HepG2 (cell line): ENCODE measurements around the gene SIGLEC7. TPM values are rescaled to one million over a fixed set of nuclear protein-coding genes. Genes with fewer than 3 reads are reported as not detected.

ENCODE experiments used
- ATAC-seq: fragments of 200-7000 bp; cut with Tn5 transposase; 3 replicates; pipeline ENCODE4 v1.9.1; 2020; ENCODE audit warnings: mild to moderate bottlenecking, moderate library complexity
- BruUV-seq: library from RNA; stranded (reverse); fragments of 400-500 nt; replicated peaks from 2 replicates; lab custom pipeline; 2021; lab: Mats Ljungman, UMichigan
- CTCF ChIA-PET: fragments of 300-600 bp; formaldehyde crosslinking; extraction: SDS; loops from one replicate; lab custom pipeline; 2021; ENCODE audit warnings: low total read pairs, inconsistent platforms, low intra/inter-chr PET ratio; lab: Yijun Ruan, JAX
- POLR2A ChIA-PET: fragments of 350-600 bp; sonication (Branson Sonifier 250); formaldehyde crosslinking; loops from one replicate; lab custom pipeline; 2020; ENCODE audit warnings: antibody characterized with exemption, inconsistent platforms; lab: Yijun Ruan, JAX
- DNase-seq: peaks from one replicate; pipeline ENCODE4 v3.0.0-alpha.2; 2015; ENCODE audit warnings: low spot score
- FAIRE-seq: peaks from 3 replicates; lab custom pipeline; 2011; peaks lifted over from hg19 to GRCh38; lab: Jason Lieb, UNC
- H2AFZ ChIP-seq: one replicate; pipeline ENCODE4 v1.6.1; 2011; ENCODE audit warnings: low read length, inconsistent platforms
- H3K27ac ChIP-seq: fragments of 300-600 bp; 3 replicates; pipeline ENCODE4 v1.8.0; 2011; ENCODE audit warnings: mixed run types, mild to moderate bottlenecking, mixed read lengths, low read length, inconsistent platforms; ENCODE audit not compliant: insufficient read depth; ENCODE audit errors: extremely low read length
- H3K27me3 ChIP-seq, 2 experiments: fragments of 200-600 bp in 1 of 2; 2 replicates in 1 of 2; 3 replicates in 1 of 2; pipeline versions ENCODE4 v1.6.0 to v1.8.0; 2011; ENCODE audit warnings: low read length in 2 of 2, mild to moderate bottlenecking in 2 of 2, moderate library complexity in 2 of 2, inconsistent platforms in 1 of 2; ENCODE audit not compliant: insufficient read depth in 2 of 2, control insufficient read depth in 1 of 2
- H3K36me3 ChIP-seq, 2 experiments: fragments of 200-600 bp in 1 of 2; replicated peaks in 1 of 2; 2 replicates in 1 of 2; 3 replicates in 1 of 2; pipeline versions ENCODE4 v1.5.1 to v1.8.0; 2011; ENCODE audit warnings: low read length in 2 of 2, inconsistent platforms in 1 of 2; ENCODE audit not compliant: insufficient read depth in 2 of 2, control insufficient read depth in 1 of 2
- H3K4me1 ChIP-seq: 2 replicates; pipeline ENCODE4 v1.5.1; 2012; ENCODE audit warnings: low read length, inconsistent platforms; ENCODE audit not compliant: insufficient read depth
- H3K4me2 ChIP-seq: 2 replicates; pipeline ENCODE4 v1.6.0; 2011; ENCODE audit warnings: low read depth, low read length, inconsistent platforms
- H3K4me3 ChIP-seq, 3 experiments: fragments of 200-600 bp in 1 of 3; sonication (generic), shearing (Covaris generic) in 1 of 3; replicated peaks in 1 of 3; 2 replicates each; pipeline ENCODE4 v1.5.1; 2011 to 2016; ENCODE audit warnings: low read length in 3 of 3, inconsistent platforms in 2 of 3, low read depth in 2 of 3, mild to moderate bottlenecking in 2 of 3, control low read depth in 1 of 3, mixed read lengths in 1 of 3; ENCODE audit not compliant: insufficient read depth in 1 of 3
- H3K79me2 ChIP-seq: one replicate; pipeline ENCODE4 v1.6.1; 2011; ENCODE audit warnings: low read length, inconsistent platforms; ENCODE audit not compliant: insufficient read depth
- H3K9ac ChIP-seq: 2 replicates; pipeline ENCODE4 v1.6.0; 2011; ENCODE audit warnings: mild to moderate bottlenecking, low read depth, low read length, inconsistent platforms; ENCODE audit not compliant: insufficient read depth
- H3K9me3 ChIP-seq: 2 replicates; pipeline ENCODE4 v1.5.1; 2012; ENCODE audit warnings: mild to moderate bottlenecking, low read length
- H4K20me1 ChIP-seq: 2 replicates; pipeline ENCODE4 v1.6.0; 2011; ENCODE audit warnings: inconsistent platforms, mild to moderate bottlenecking, low read length, moderate library complexity; ENCODE audit not compliant: insufficient read depth
- FOXJ3 ChIP-seq: sonication (generic); formaldehyde crosslinking; IDR thresholded peaks from 2 replicates; pipeline ENCODE4 v1.4.0; 2020; ENCODE audit warnings: missing genetic modification reagents, mild to moderate bottlenecking, borderline replicate concordance
- JARID2 ChIP-seq: sonication (generic); formaldehyde crosslinking; IDR thresholded peaks from 2 replicates; pipeline ENCODE4 v1.8.1; 2023; ENCODE audit warnings: missing genetic modification reagents, inconsistent platforms; ENCODE audit not compliant: insufficient replicate concordance
- PITX1 ChIP-seq: sonication (generic); formaldehyde crosslinking; IDR thresholded peaks from 2 replicates; pipeline ENCODE4 v1.5.1; 2020; ENCODE audit warnings: mild to moderate bottlenecking, missing genetic modification reagents
- ZMYM3 ChIP-seq: sonication (generic); formaldehyde crosslinking; IDR thresholded peaks from 2 replicates; pipeline ENCODE4 v1.5.1; 2020; ENCODE audit warnings: mild to moderate bottlenecking, missing genetic modification reagents
- ZNF446 ChIP-seq: sonication (generic); formaldehyde crosslinking; IDR thresholded peaks from 2 replicates; pipeline ENCODE4 v1.5.0; 2020; ENCODE audit warnings: mild to moderate bottlenecking, missing genetic modification reagents
- ZNF567 ChIP-seq: sonication (generic); formaldehyde crosslinking; IDR thresholded peaks from 2 replicates; pipeline ENCODE4 v1.8.1; 2023; ENCODE audit warnings: mild to moderate bottlenecking, missing genetic modification reagents, borderline replicate concordance
- ZNF790 ChIP-seq: sonication (generic); formaldehyde crosslinking; IDR thresholded peaks from 2 replicates; pipeline ENCODE4 v1.8.0; 2022; ENCODE audit warnings: missing genetic modification reagents, mild to moderate bottlenecking, borderline replicate concordance
- WGBS: methylation state at CpG from one replicate; pipeline ENCODE4 v1.1.6; 2017; ENCODE audit warnings: low lambda C conversion rate; 5-methylcytosine and 5-hydroxymethylcytosine counted together
- in situ Hi-C: cut with HindIII; loops from 2 replicates; pipeline ENCODE4 v1.10.0; 2017; ENCODE audit warnings: low pct_unique_long_range_greater_than_20kb; ENCODE audit not compliant: extremely low pct_ligation_motif_present
- intact Hi-C: fragments of 100-400 bp; cut with micrococcal nuclease; formaldehyde crosslinking; loops from one replicate; pipeline ENCODE4 v1.10.0; 2022; ENCODE audit not compliant: unreplicated experiment
- polyA plus RNA-seq, 8 experiments: library from polyadenylated mRNA; depleted of rRNA in 3 of 8; stranded (reverse) in 7 of 8; unstranded in 1 of 8; fragments of >200 nt; fragmentation: Illumina TruSeq in 4 of 8; extraction: Trizol in 4 of 8; gene quantifications; 2 replicates each; pipeline versions ENCODE4 v1.2.1 to v1.2.3, GENCODE V29; 2011 to 2016; ENCODE audit warnings: low read depth in 4 of 8, missing spikeins in 1 of 8, mixed read lengths in 1 of 8; ENCODE audit not compliant: insufficient read depth in 1 of 8
- total RNA-seq, 5 experiments: library from RNA; depleted of rRNA; stranded (reverse); fragments of >200 nt; fragmentation: Illumina TruSeq; extraction: Trizol; gene quantifications; 2 replicates each; pipeline ENCODE4 v1.2.3, GENCODE V29; 2016; ENCODE audit warnings: low read depth in 1 of 5
- TF ChIP-seq, protein P1 (sequence below): sonication (generic); formaldehyde crosslinking; IDR thresholded peaks from 2 replicates; pipeline ENCODE4 v1.4.0; 2020; ENCODE audit warnings: missing genetic modification reagents, mild to moderate bottlenecking, borderline replicate concordance
- TF ChIP-seq, protein P2 (sequence below): sonication (generic); formaldehyde crosslinking; IDR thresholded peaks from 2 replicates; pipeline ENCODE4 v1.4.0; 2020; ENCODE audit warnings: missing genetic modification reagents
- TF ChIP-seq, protein P3 (sequence below): IDR thresholded peaks from 2 replicates; pipeline ENCODE4 v1.6.1; 2016

SIGLEC7 gene
- total and polyA plus RNA-seq, 2 of the 13 experiments (the other 11 are each of a cell fraction or from before 2014, with no cell fraction given) = not detected

DNA sequence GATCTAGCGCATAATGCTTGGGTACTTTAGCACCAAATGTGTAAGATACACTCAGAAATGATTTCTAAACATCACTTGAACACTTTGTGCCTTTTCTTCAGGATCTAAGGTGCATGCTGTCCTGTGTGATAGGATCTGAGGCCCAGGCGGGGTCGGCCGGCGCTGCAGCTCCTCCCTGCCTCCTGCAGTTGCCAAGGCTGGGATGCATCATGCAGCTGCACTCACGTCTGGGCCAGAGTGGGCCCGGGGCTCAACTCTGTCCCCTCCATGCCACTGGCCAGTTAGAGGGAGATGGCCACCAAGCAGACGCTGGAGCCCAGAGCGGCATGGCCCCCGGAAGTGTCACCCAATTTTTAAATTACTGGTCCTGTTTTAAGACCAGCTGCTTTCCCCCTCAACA is 53.5 kb downstream of the SIGLEC7 start:
- Histone ChIP-seq H3K36me3 (no peaks in the 10 kb centered on the region), H3K4me3 (no peak overlapping the region), H3K27me3 (peaks cover 7 to 55% of the 10 kb centered on the region in 2 experiments; a peak in 4 of 5 replicates), H3K9ac (no peak overlapping the region), H3K4me1 (no peaks in the 10 kb centered on the region), H2AFZ (no peak overlapping the region), H3K4me2 (no peak overlapping the region), H3K79me2 (no peaks in the 10 kb centered on the region), H3K9me3 (no peaks in the 10 kb centered on the region), H4K20me1 (no peaks in the 10 kb centered on the region), H3K27ac (no peak overlapping the region)
- DNase-seq (no peak), FAIRE-seq (no peak), ATAC-seq (no peak)
- ChIA-PET CTCF (no interaction called here), POLR2A (no interaction called here)
- intact Hi-C loops = no loop called here
- no peak for TF ChIP-seq FOXJ3 (CRISPR knock-in tag)
- TF ChIP-seq, protein P1, sequence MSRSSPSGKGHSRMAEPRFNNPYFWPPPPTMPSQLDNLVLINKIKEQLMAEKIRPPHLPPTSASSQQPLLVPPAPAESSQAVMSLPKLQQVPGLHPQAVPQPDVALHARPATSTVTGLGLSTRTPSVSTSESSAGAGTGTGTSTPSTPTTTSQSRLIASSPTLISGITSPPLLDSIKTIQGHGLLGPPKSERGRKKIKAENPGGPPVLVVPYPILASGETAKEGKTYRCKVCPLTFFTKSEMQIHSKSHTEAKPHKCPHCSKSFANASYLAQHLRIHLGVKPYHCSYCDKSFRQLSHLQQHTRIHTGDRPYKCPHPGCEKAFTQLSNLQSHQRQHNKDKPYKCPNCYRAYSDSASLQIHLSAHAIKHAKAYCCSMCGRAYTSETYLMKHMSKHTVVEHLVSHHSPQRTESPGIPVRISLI (CRISPR knock-in tag) = no peak
- TF ChIP-seq ZMYM3 (CRISPR knock-in tag) = no peak
- TF ChIP-seq, protein P2, sequence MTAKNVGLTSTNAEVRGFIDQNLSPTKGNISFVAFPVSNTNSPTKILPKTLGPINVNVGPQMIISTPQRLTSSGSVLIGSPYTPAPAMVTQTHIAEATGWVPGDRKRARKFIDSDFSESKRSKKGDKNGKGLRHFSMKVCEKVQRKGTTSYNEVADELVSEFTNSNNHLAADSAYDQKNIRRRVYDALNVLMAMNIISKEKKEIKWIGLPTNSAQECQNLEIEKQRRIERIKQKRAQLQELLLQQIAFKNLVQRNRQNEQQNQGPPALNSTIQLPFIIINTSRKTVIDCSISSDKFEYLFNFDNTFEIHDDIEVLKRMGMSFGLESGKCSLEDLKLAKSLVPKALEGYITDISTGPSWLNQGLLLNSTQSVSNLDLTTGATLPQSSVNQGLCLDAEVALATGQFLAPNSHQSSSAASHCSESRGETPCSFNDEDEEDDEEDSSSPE (CRISPR knock-in tag) = no peak
- no peak for TF ChIP-seq PITX1 (CRISPR knock-in tag)
- no peak for TF ChIP-seq ZNF567 (CRISPR knock-in tag)
- no peak for TF ChIP-seq JARID2 (CRISPR knock-in tag)
- no peak for TF ChIP-seq ZNF446 (CRISPR knock-in tag)
- TF ChIP-seq, protein P3, sequence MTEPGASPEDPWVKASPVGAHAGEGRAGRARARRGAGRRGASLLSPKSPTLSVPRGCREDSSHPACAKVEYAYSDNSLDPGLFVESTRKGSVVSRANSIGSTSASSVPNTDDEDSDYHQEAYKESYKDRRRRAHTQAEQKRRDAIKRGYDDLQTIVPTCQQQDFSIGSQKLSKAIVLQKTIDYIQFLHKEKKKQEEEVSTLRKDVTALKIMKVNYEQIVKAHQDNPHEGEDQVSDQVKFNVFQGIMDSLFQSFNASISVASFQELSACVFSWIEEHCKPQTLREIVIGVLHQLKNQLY (CRISPR knock-in tag) = no peak
- TF ChIP-seq ZNF790 (CRISPR knock-in tag) = no peak
- BruUV-seq = no TSS peak
- 17% methylated on average over 1 of the region's 10 CpGs for WGBS
- in situ Hi-C loops = no loop called here
